K562 (cell line): ENCODE results near the gene FANCC. TPM values are rescaled to one million over a fixed set of nuclear protein-coding genes. Genes with fewer than 3 reads are reported as not detected.

Experiments
- ATAC-seq: fragments of 200-7000 bp; cut with Tn5 transposase; 3 replicates; pipeline ENCODE4 v1.9.1; 2020; ENCODE audit warnings: moderate library complexity
- BruUV-seq: library from RNA; stranded (reverse); fragments of 400-500 nt; replicated peaks from 2 replicates; lab custom pipeline; 2021; lab: Mats Ljungman, UMichigan
- CTCF ChIA-PET: fragments of 300-600 bp; formaldehyde crosslinking; extraction: SDS; loops from one replicate; lab custom pipeline; 2021; ENCODE audit warnings: low intra/inter-chr PET ratio; lab: Yijun Ruan, JAX
- POLR2A ChIA-PET: fragments of 300-600, 350-650 bp; sonication (Branson Sonifier 250); formaldehyde crosslinking; extraction: SDS; loops from one replicate; lab custom pipeline; 2021; ENCODE audit warnings: antibody characterized with exemption, inconsistent platforms; lab: Yijun Ruan, JAX
- DNase-seq, 4 experiments: peaks; one replicate each; pipeline versions ENCODE4 v3.0.0 to v3.0.0-alpha.2; 2011 to 2018; ENCODE audit warnings: low spot score in 3 of 4, mixed read lengths in 3 of 4; ENCODE audit errors: extremely low read depth in 1 of 4
- FAIRE-seq: peaks from 2 replicates; lab custom pipeline; 2011; peaks lifted over from hg19 to GRCh38; lab: Jason Lieb, UNC
- H2AFZ ChIP-seq: 2 replicates; pipeline ENCODE4 v1.6.0; 2011; ENCODE audit warnings: low read depth, low read length, control low read depth, inconsistent platforms
- H3K27ac ChIP-seq: fragments of 200-600 bp; 3 replicates; pipeline ENCODE4 v1.8.0; 2011; ENCODE audit warnings: low read depth, mild to moderate bottlenecking, control low read depth, inconsistent platforms, low read length, moderate library complexity, mixed read lengths; ENCODE audit errors: extremely low read depth
- H3K27me3 ChIP-seq, 2 experiments: fragments of 300-600 bp in 1 of 2; 2 replicates in 1 of 2; 3 replicates in 1 of 2; pipeline versions ENCODE4 v1.6.0 to v1.8.0; 2011; ENCODE audit warnings: inconsistent platforms in 2 of 2, low read length in 2 of 2, mild to moderate bottlenecking in 1 of 2, mixed read lengths in 1 of 2, moderate library complexity in 1 of 2; ENCODE audit not compliant: control insufficient read depth in 2 of 2, insufficient read depth in 2 of 2
- H3K36me3 ChIP-seq: fragments of 300-600 bp; 3 replicates; pipeline ENCODE4 v1.8.0; 2011; ENCODE audit warnings: mild to moderate bottlenecking, low read length, inconsistent platforms; ENCODE audit not compliant: control insufficient read depth, insufficient read depth
- H3K4me1 ChIP-seq, 2 experiments: fragments of 200-600 bp in 1 of 2; replicated peaks in 1 of 2; 2 replicates in 1 of 2; 3 replicates in 1 of 2; pipeline versions ENCODE4 v1.5.1 to v1.8.0; 2011; ENCODE audit warnings: inconsistent platforms in 2 of 2, low read length in 2 of 2, mild to moderate bottlenecking in 1 of 2, mixed read lengths in 1 of 2, moderate library complexity in 1 of 2; ENCODE audit not compliant: control insufficient read depth in 2 of 2, insufficient read depth in 2 of 2
- H3K4me2 ChIP-seq: 2 replicates; pipeline ENCODE4 v1.6.1; 2011; ENCODE audit warnings: low read length, control low read depth, inconsistent platforms, mixed read lengths; ENCODE audit not compliant: insufficient read depth
- H3K4me3 ChIP-seq: fragments of 200-600 bp; sonication (generic), shearing (Covaris generic); 2 replicates; pipeline ENCODE4 v1.5.1; 2016; ENCODE audit warnings: control low read depth, inconsistent platforms
- H3K79me2 ChIP-seq: fragments of 200-600 bp; 3 replicates; pipeline ENCODE4 v1.8.0; 2011; ENCODE audit warnings: low read length, inconsistent platforms; ENCODE audit not compliant: control insufficient read depth, insufficient read depth
- H3K9ac ChIP-seq, 2 experiments: 2 replicates each; pipeline versions ENCODE4 v1.6.0 to v1.6.1; 2011; ENCODE audit warnings: low read depth in 2 of 2, low read length in 2 of 2, control low read depth in 1 of 2, inconsistent platforms in 1 of 2, mild to moderate bottlenecking in 1 of 2, mixed read lengths in 1 of 2; ENCODE audit not compliant: insufficient read depth in 1 of 2
- H3K9me1 ChIP-seq: one replicate; pipeline ENCODE4 v1.6.0; 2011; ENCODE audit warnings: inconsistent platforms, mild to moderate bottlenecking, low read length, moderate library complexity; ENCODE audit not compliant: control insufficient read depth, insufficient read depth
- H3K9me3 ChIP-seq: replicated peaks from 2 replicates; pipeline ENCODE4 v1.5.1; 2011; ENCODE audit warnings: low read depth, low read length, inconsistent platforms; ENCODE audit not compliant: control insufficient read depth, insufficient read depth
- H4K20me1 ChIP-seq: replicated peaks from 2 replicates; pipeline ENCODE4 v1.6.1; 2011; ENCODE audit warnings: low read length, inconsistent platforms, mixed read lengths; ENCODE audit not compliant: control insufficient read depth, insufficient read depth
- CBFA2T2 ChIP-seq: fragments of 450-650 bp; conservative IDR thresholded peaks from 2 replicates; pipeline ENCODE4 v1.6.1; 2017; ENCODE audit warnings: mild to moderate bottlenecking
- ELF2 ChIP-seq: fragments of 250-450 bp; sonication (Bioruptor Pico); IDR thresholded peaks from 2 replicates; pipeline ENCODE4 v1.5.0; 2021; ENCODE audit warnings: mild to moderate bottlenecking
- GTF2A2 ChIP-seq: IDR thresholded peaks from 2 replicates; pipeline ENCODE4 v1.6.1; 2016; ENCODE audit warnings: mild to moderate bottlenecking, missing genetic modification characterization, missing compliant biosample characterization
- HDAC2 ChIP-seq: fragments of 450-650 bp; IDR thresholded peaks from 2 replicates; pipeline ENCODE4 v1.6.1; 2016; ENCODE audit warnings: mild to moderate bottlenecking
- MCM3 ChIP-seq: fragments of 450-650 bp; IDR thresholded peaks from 2 replicates; pipeline ENCODE4 v1.6.1; 2016
- MIER1 ChIP-seq: fragments of 450-650 bp; IDR thresholded peaks from 2 replicates; pipeline ENCODE4 v1.6.1; 2016; ENCODE audit warnings: antibody characterized with exemption, mild to moderate bottlenecking, low read depth
- MXI1 ChIP-seq: IDR thresholded peaks from 2 replicates; pipeline ENCODE4 v1.6.1; 2011; ENCODE audit warnings: low read depth, mild to moderate bottlenecking, improper control_type of control experiment, low read length
- NFIC ChIP-seq: fragments of 450-650 bp; IDR thresholded peaks from 2 replicates; pipeline ENCODE4 v1.6.1; 2017; ENCODE audit warnings: mild to moderate bottlenecking, inconsistent platforms
- POLR2A ChIP-seq: fragments of 450-650 bp; conservative IDR thresholded peaks from 2 replicates; pipeline ENCODE4 v1.6.1; 2016
- RBBP5 ChIP-seq: fragments of 200-600 bp; sonication (generic); IDR thresholded peaks from 2 replicates; pipeline ENCODE4 v1.6.1; 2012; ENCODE audit warnings: borderline replicate concordance, mild to moderate bottlenecking, low read length, control low read depth, inconsistent platforms; ENCODE audit not compliant: insufficient read depth, poor library complexity, severe bottlenecking
- SMAD4 ChIP-seq: fragments of 250-450 bp; sonication (Bioruptor Pico); conservative IDR thresholded peaks from 2 replicates; pipeline ENCODE4 v1.8.0; 2021; ENCODE audit warnings: inconsistent platforms, mild to moderate bottlenecking, moderate library complexity
- SMARCE1 ChIP-seq: fragments of 450-650 bp; IDR thresholded peaks from 2 replicates; pipeline ENCODE4 v1.7.1; 2016; ENCODE audit warnings: mild to moderate bottlenecking
- SREBF1 ChIP-seq: fragments of 150-350 bp; IDR thresholded peaks from 2 replicates; pipeline ENCODE4 v1.6.1; 2014; ENCODE audit warnings: antibody characterized with exemption, low read depth, low read length, borderline replicate concordance
- STAT5A ChIP-seq: IDR thresholded peaks from 2 replicates; pipeline ENCODE4 v1.6.1; 2012; ENCODE audit warnings: low read length, inconsistent platforms, borderline replicate concordance
- TAF15 ChIP-seq: fragments of 200-400 bp; formaldehyde crosslinking; IDR thresholded peaks from 2 replicates; pipeline ENCODE4 v1.6.1; 2017; ENCODE audit warnings: mild to moderate bottlenecking, low read depth, low read length, moderate library complexity
- TRIM28 ChIP-seq: fragments of 450-650 bp; IDR thresholded peaks from 2 replicates; pipeline ENCODE4 v1.6.1; 2017
- ZFX ChIP-seq: sonication (generic); formaldehyde crosslinking; IDR thresholded peaks from 2 replicates; pipeline ENCODE4 v1.8.0; 2022; ENCODE audit warnings: mild to moderate bottlenecking, missing genetic modification reagents, moderate library complexity
- ZNF384 ChIP-seq: IDR thresholded peaks from 2 replicates; pipeline ENCODE4 v1.6.1; 2012; ENCODE audit warnings: low read depth, low read length, improper control_type of control experiment
- ZNF551 ChIP-seq: fragments of 250-450 bp; sonication (Bioruptor Pico); IDR thresholded peaks from 2 replicates; pipeline ENCODE4 v1.5.0; 2021; ENCODE audit warnings: mild to moderate bottlenecking, moderate library complexity
- ZNF695 ChIP-seq: fragments of 450-650 bp; formaldehyde crosslinking; IDR thresholded peaks from 2 replicates; pipeline ENCODE4 v1.4.0; 2020; ENCODE audit warnings: mild to moderate bottlenecking, moderate library complexity
- WGBS: fragments of 100-300 bp; shearing (Covaris generic); methylation state at CpG from one replicate; pipeline ENCODE4 v1.1.6; 2016; ENCODE audit warnings: low coverage, mixed read lengths; ENCODE audit not compliant: insufficient coverage; ENCODE audit errors: missing lambda C conversion rate; 5-methylcytosine and 5-hydroxymethylcytosine counted together
- in situ Hi-C: fragments of 300-500 bp; cut with MboI; formaldehyde crosslinking; loops from 4 replicates; pipeline ENCODE4 v1.15.0; 2018; ENCODE audit warnings: inconsistent platforms, mixed read lengths
- intact Hi-C: fragments of 100-400 bp; cut with micrococcal nuclease; formaldehyde crosslinking; loops from 2 replicates; pipeline ENCODE4 v1.14.2; 2022
- polyA plus RNA-seq, 8 experiments: library from polyadenylated mRNA; depleted of rRNA in 4 of 8; stranded (reverse) in 5 of 8; unstranded in 3 of 8; fragments of >200 nt; fragmentation: Nextera tagmentation in 2 of 8; fragmentation: Illumina TruSeq in 1 of 8; extraction: Ambion mirVana in 2 of 8; extraction: Trizol in 1 of 8; gene quantifications; 2 replicates each; pipeline versions ENCODE4 v1.2.1 to v1.2.3, GENCODE V29; 2011 to 2014; ENCODE audit warnings: inconsistent platforms in 1 of 8, missing spikeins in 1 of 8
- total RNA-seq, 7 experiments: library from RNA; depleted of rRNA in 6 of 7; stranded (reverse); fragments of >200 nt in 6 of 7; fragmentation: Illumina TruSeq in 2 of 7; extraction: Trizol in 2 of 7; gene quantifications; 2 replicates each; pipeline versions ENCODE4 v1.2.1 to v1.2.3, GENCODE V29; 2011 to 2021; ENCODE audit warnings: low replicate concordance in 1 of 7
- TF ChIP-seq, protein P1 (sequence below): fragments of 450-650 bp; IDR thresholded peaks from 2 replicates; pipeline ENCODE4 v1.6.1; 2014; ENCODE audit warnings: low read depth, mild to moderate bottlenecking, moderate library complexity, borderline replicate concordance
- TF ChIP-seq, protein P2 (sequence below), 3 experiments: IDR thresholded peaks in 2 of 3; conservative IDR thresholded peaks in 1 of 3; 2 replicates each; pipeline ENCODE4 v1.5.1; 2011 to 2012; ENCODE audit warnings: low read length in 3 of 3, mild to moderate bottlenecking in 3 of 3, control low read depth in 2 of 3, improper control_type of control experiment in 1 of 3, inconsistent platforms in 1 of 3, low read depth in 1 of 3, mixed read lengths in 1 of 3, moderate library complexity in 1 of 3; ENCODE audit not compliant: insufficient read depth in 2 of 3

Gene FANCC
- total and polyA plus RNA-seq, 9 of the 15 experiments (the other 6 are each of a cell fraction or from before 2014, with no cell fraction given): 4.6 to 18.4 (median 14.2) TPM

DNA sequence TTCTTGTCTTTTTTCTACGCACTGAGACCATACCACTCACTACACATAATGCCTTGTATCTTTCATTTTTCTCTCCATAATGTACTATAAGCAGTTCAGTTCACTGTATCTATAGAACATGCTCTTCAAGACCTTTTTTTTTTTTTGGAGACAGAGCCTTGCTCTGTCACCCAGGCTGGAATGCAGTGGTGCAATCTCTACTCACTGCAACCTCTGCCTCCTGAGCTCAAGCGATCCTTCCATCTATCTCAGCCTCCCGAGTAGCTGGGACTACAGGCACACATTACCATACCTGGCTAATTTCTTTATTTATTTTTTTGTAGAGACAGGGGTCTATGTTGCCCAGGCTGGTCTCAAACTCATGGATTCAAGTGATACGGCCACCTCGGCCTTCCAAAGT is 208.7 kb downstream of the FANCC start (continued):
- TF ChIP-seq, protein P1, sequence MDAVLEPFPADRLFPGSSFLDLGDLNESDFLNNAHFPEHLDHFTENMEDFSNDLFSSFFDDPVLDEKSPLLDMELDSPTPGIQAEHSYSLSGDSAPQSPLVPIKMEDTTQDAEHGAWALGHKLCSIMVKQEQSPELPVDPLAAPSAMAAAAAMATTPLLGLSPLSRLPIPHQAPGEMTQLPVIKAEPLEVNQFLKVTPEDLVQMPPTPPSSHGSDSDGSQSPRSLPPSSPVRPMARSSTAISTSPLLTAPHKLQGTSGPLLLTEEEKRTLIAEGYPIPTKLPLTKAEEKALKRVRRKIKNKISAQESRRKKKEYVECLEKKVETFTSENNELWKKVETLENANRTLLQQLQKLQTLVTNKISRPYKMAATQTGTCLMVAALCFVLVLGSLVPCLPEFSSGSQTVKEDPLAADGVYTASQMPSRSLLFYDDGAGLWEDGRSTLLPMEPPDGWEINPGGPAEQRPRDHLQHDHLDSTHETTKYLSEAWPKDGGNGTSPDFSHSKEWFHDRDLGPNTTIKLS: no peak
- TF ChIP-seq NFIC (no peak), ZNF551 (no peak), ZFX (no peak)

DNA sequence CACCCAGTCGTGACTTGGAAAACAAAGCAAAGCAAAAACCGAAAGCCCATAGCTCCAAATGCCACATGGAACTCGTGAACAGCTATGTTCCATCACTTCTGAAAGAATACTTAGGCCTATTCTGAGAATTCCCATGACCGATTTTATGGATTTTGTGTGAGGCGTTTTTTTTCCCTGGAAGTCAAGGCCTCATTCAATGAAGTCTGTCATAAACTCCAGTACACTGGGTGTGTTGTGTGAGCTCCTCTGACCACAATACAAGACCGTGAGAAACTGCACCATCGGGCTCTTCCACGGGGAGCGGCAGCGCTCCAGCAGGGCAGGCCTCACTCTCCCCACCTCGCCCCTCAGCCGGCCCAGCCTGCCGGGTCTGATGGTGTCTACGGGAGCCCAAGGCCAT is 209.5 kb downstream of the FANCC start:
- no peak for ATAC-seq
- Histone ChIP-seq H3K9me1 (no peaks in the 10 kb centered on the region), H3K36me3 (peaks cover 14% of the 10 kb centered on the region; the same call in 1 of the 3 replicates), H4K20me1 (no peaks in the 10 kb centered on the region), H3K9me3 (no peaks in the 10 kb centered on the region), H3K79me2 (no peaks in the 10 kb centered on the region), H3K9ac (no peak overlapping the region), H3K4me1 (peaks cover 0 to 7% of the 10 kb centered on the region in 2 experiments; a peak in 1 of 5 replicates), H3K4me2 (no peak overlapping the region), H3K27ac (no peak overlapping the region), H3K4me3 (no peak overlapping the region), H2AFZ (no peak overlapping the region), H3K27me3 (no peaks in the 10 kb centered on the region)
- ChIA-PET CTCF (no interaction called here), POLR2A (no interaction called here)
- TF ChIP-seq MIER1 (no peak), MCM3 (no peak), MXI1 (no peak), GTF2A2 (tag) (no peak), SREBF1 (no peak), CBFA2T2 (no peak), HDAC2 (no peak), POLR2A (no peak), SMARCE1 (no peak), RBBP5 (no peak), STAT5A (no peak), ZNF695 (CRISPR knock-in tag) (no peak), ELF2 (CRISPR knock-in tag) (no peak), TAF15 (no peak), SMAD4 (no peak), TRIM28 (no peak), ZNF384 (no peak)
- TF ChIP-seq, protein P2, sequence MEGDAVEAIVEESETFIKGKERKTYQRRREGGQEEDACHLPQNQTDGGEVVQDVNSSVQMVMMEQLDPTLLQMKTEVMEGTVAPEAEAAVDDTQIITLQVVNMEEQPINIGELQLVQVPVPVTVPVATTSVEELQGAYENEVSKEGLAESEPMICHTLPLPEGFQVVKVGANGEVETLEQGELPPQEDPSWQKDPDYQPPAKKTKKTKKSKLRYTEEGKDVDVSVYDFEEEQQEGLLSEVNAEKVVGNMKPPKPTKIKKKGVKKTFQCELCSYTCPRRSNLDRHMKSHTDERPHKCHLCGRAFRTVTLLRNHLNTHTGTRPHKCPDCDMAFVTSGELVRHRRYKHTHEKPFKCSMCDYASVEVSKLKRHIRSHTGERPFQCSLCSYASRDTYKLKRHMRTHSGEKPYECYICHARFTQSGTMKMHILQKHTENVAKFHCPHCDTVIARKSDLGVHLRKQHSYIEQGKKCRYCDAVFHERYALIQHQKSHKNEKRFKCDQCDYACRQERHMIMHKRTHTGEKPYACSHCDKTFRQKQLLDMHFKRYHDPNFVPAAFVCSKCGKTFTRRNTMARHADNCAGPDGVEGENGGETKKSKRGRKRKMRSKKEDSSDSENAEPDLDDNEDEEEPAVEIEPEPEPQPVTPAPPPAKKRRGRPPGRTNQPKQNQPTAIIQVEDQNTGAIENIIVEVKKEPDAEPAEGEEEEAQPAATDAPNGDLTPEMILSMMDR (IDR thresholded peaks at IDR 0.05 in 2 of 3, conservative IDR thresholded peaks at IDR 0.05 in 1 of 3; ENCODE audit: insufficient read depth in 2 of 3, low read depth in 1 of 3, low read length in 3 of 3): no peak
- in situ Hi-C loops (no loop called here), intact Hi-C loops (no loop called here)
- no peak for FAIRE-seq
- WGBS: 80% methylated on average over 14 of the region's 14 CpGs
- DNase-seq: no peak
- BruUV-seq: no TSS peak
